DMS79 (cell line): ENCODE results near the gene FAM89B.
"Not testable (repeated sequence)": the region's sequence is repeated elsewhere in the genome, so short reads cannot be mapped to it uniquely, and the experiment has no call there.

Experiments used
- DNase-seq: peaks from one replicate; lab custom pipeline; 2025; lab: John Stamatoyannopoulos, UW

FAM89B gene

GRCh38 chr11:65572356-65573051 is at the start of gene FAM89B:
FAM89B (plus strand) TSS chr11:65572538; CDS start chr11:65572670, 132 bp downstream.
- peak; percentile 40 for DNase-seq

GRCh38 chr11:65522718-65523630 is 49.4 kb upstream of the FAM89B start:
- DNase-seq: not testable (repeated sequence)

DNA sequence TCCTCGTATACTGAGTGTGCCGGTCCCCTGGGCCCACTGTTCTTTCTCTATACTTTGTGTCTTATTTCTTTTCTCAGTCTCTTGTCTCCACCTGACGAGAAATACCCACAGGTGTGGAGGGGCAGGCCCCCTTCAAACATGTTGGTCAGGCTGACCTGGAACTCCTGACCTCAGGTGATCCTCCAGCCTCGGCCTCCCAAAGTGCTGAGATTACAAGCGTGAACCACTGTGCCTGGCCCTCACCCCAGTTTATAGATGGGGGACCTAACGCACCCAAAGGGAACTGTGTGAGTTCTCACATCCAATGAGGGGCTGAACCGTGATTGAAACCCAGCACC is 48.7 kb upstream of the FAM89B start:
- DNase-seq: not testable (repeated sequence)

GRCh38 chr11:65524014-65524740 is 48.2 kb upstream of the FAM89B start:
- DNase-seq: no peak

GRCh38 chr11:65524741-65525545 is 47.4 kb upstream of the FAM89B start, which contains the start of gene SCYL1:
SCYL1 (plus strand) TSS chr11:65525083; CDS start chr11:65525154, 71 bp downstream.
- DNase-seq: no peak

DNA sequence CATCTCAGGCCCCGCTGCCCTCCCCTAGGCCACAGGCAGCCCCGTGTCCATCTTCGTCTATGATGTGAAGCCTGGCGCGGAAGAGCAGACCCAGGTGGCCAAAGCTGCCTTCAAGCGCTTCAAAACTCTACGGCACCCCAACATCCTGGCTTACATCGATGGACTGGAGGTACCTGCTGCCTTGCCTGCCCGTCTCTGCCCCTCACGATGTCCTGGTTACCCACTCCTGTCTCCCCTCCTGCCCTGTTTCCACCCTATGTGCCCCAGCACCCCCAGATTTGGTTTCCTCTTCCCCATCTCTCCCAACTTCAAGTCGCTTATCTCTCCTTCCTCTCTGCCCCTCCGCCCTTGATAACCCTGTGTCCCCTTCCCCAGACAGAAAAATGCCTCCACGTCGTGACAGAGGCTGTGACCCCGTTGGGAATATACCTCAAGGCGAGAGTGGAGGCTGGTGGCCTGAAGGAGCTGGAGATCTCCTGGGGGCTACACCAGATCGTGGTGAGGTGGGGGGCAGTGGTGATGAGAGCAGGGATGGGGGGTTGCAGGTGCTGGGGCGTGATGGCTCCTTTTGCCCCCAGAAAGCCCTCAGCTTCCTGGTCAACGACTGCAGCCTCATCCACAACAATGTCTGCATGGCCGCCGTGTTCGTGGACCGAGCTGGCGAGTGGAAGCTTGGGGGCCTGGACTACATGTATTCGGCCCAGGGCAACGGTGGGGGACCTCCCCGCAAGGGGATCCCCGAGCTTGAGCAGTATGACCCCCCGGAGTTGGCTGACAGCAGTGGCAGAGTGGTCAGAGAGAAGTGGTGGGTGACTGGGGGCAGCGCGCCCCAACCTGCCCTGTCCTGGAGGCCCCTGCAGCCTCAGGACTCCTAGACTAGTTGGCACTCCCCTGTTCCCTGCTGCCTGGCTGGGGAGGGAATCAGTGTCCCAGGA is 46.5 kb upstream of the FAM89B start:
- DNase-seq: no peak

- DNase-seq: no peak
Measured at GRCh38 chr11:65526744-65527143, 45.6 kb upstream of the FAM89B start.

DNA sequence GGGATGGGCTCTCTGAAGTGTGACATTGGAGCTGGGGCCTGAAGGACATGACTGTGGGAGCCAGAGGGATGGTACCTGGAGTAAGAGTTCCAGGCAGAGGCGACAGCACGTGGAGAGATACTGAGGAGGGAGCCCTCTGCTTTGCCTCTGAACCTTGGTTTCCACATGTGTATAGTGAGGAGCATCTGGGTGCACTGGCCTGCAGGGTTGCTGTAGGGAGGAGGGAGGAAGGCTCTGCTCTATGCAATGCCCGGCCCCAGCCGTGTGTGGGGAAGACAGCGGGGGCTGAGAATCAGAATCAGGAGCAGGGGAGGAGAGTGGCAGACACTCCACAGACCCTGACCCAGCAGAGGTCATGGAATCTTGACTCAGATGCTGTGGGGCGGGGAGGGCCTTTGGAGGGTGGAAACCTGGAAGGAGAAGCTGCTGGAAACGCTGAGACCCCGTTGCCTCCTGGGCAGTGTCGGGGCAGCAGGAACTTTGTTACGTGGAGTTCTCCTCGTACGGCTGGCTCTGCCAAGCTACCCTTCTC is 43.5 kb upstream of the FAM89B start:
- no peak for DNase-seq

DNA sequence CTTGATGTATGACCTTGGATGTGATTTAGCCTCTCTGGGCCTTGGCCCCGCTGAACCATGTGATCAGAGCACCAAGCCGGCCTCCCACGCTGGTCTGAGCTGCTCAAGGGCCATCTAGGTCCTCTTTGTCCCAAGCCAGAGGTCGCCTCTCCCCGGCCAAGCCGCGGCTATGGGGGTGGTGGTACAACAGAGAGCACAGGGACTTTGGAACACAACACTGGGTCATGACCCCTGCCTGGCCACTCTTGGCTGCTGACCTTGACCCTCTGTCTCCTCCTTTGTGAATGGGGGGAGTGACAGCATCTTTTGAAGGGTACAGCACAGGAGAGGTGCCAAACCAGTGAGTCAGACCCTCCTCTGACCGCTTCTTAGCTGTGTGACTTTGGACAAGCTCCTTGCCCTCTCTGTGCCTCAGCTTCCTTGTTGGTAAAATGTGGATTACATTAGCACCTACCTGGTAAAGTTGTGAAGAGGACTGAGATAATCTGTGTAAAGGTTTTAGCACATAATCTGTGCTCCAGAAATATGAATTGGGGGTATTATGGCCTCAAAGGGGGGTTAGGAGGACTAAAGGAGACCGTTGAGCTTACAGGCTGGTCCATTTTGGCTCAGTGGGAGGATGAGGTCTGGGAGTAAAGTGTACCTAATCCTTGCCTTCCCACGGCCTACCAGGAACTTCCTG is 42.7 kb upstream of the FAM89B start:
- no peak for DNase-seq

DNA sequence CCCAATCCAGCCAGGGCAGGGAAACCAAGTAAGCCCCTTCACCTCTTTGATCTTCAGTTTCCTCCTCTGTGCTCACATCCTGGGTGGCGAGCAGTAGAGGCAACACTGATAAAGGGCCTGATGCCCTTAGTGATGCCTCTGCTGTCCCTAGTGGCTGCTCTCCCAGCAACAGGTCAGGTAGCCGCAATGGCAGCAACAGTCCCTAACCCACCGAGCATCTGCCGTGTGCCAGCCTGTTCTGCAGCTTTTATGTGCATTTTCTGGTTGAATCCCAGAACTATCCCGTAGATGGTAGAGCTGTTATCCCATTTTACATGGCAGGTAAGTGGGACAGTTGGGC is 42.2 kb upstream of the FAM89B start:
- DNase-seq: no peak

- DNase-seq: no peak
Measured at GRCh38 chr11:65532388-65533064, 39.8 kb upstream of the FAM89B start.

DNA sequence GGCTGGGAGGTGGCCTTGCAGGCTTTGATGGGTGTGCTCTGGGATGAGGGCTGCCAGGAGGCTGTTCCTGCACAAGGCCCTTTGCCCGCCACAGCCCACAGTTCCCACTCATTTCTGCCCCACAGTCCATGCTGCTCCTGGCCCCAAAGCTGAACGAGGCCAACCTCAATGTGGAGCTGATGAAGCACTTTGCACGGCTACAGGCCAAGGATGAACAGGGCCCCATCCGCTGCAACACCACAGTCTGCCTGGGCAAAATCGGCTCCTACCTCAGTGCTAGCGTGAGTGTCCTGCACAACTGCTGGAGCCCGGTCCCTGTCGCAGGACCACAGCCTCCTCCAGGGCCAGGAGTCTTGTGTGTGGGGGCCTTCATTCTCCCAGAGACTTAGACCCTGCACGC is 37.2 kb upstream of the FAM89B start:
- no peak for DNase-seq

- no peak for DNase-seq
Measured at GRCh38 chr11:65536412-65537295, 35.7 kb upstream of the FAM89B start.

- no peak for DNase-seq
Measured at GRCh38 chr11:65537296-65537597, 35.1 kb upstream of the FAM89B start.

GRCh38 chr11:65537620-65538231 is 34.6 kb upstream of the FAM89B start:
- DNase-seq: no peak

GRCh38 chr11:65538232-65538914 is 34.0 kb upstream of the FAM89B start:
- DNase-seq: no peak
